RCC 7860 (cell line): ENCODE measurements around the gene TLR2.

Experiments
- DNase-seq: peaks from one replicate; pipeline ENCODE4 v3.0.0-alpha.2; 2015; ENCODE audit warnings: low spot score
- FAIRE-seq: peaks from 2 replicates; lab custom pipeline; 2012; peaks lifted over from hg19 to GRCh38; lab: Jason Lieb, UNC

TLR2 gene

DNA sequence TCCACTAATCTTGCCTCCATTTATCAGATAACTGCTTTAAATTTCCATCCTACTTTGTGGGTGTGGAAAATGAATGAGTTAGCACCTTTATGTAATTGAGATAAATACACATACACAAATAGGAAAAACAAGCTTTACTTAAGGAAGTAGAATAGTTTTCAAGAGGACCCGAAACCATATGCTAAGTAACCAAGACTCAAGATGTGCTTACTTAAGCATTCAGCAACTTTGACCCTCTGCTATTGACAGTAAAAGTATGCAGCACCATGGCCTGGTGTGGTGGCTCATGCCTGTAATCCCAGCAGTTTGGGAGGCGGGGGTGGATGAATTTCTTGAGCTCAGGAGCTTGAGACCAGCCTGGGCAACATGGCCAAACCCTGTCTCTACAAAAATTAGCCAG is 45.8 kb downstream of the TLR2 start:
- DNase-seq (no peak), FAIRE-seq (no peak)

GRCh38 chr4:153731239-153731638 is 47.2 kb downstream of the TLR2 start:
- DNase-seq = peak; percentile 57
- no peak for FAIRE-seq

DNA sequence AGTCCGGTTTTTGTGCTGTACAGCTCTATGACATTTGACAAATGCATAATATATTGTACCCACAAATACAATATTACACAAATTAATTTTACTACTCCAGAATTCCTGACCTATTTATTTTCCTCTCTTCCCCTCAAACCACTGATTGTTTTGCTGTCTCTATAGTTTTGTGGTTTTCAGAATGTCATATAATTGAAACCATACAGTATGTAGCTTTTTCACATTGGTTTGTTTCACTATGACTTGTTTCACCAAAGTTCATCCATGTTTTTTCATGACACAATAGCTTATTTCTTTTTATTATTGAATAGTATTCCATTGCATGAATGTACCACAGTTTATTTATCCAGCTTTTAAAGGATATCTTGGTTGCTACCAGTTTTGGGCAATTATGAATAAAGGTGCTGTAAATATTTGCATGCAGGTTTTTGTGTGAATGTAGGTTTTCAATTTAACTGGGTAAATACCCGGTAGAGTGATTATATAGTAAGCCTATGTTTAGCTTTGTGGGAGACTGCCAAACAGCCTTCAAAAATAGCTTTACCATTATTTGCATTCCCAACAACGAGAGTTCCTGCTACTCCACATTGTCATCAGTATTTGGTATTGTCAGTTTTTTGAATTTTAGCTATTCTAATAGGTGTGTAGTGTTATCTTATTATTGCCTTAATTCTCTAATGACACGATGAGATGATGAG is 49.8 kb downstream of the TLR2 start:
- FAIRE-seq (no peak), DNase-seq (no peak)

DNA sequence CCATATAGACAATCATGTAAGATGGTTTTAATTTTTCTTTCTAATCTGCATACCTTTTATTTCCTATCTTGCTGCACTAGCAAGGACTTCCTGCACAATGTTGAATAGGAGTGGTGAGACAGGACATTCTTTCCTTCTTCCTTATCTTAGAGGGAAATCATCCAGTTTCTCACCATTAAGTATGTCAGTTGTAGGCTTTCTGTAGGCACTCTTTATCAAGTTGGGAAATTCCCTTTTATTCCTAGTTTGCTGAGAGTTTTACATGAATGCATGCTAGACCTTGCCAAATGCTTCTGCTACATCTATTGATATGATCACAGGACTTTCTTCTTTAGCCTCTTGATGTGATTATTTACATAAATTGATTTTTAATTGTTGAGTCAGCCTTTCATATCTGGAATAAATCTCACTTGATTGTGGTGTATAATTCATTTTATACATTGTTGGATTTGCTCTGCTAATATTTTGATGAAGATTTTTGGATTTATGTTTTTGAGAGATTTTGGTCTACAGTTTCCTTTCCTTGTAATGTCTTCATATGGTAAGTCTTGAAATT is 51.9 kb downstream of the TLR2 start:
- FAIRE-seq (no peak), DNase-seq (no peak)

GRCh38 chr4:153741541-153741940 is 57.5 kb downstream of the TLR2 start:
- FAIRE-seq = no peak
- no peak for DNase-seq

GRCh38 chr4:153745651-153746050 is 61.6 kb downstream of the TLR2 start:
- DNase-seq (no peak), FAIRE-seq (no peak)

- DNase-seq = no peak
- FAIRE-seq = no peak
These were observed 63.4 kb downstream of the TLR2 start for GRCh38 chr4:153747406-153747955.

- peak; percentile 78 for DNase-seq
- peak; percentile 82 for FAIRE-seq
These were observed 64.3 kb downstream of the TLR2 start for GRCh38 chr4:153748378-153748777.

DNA sequence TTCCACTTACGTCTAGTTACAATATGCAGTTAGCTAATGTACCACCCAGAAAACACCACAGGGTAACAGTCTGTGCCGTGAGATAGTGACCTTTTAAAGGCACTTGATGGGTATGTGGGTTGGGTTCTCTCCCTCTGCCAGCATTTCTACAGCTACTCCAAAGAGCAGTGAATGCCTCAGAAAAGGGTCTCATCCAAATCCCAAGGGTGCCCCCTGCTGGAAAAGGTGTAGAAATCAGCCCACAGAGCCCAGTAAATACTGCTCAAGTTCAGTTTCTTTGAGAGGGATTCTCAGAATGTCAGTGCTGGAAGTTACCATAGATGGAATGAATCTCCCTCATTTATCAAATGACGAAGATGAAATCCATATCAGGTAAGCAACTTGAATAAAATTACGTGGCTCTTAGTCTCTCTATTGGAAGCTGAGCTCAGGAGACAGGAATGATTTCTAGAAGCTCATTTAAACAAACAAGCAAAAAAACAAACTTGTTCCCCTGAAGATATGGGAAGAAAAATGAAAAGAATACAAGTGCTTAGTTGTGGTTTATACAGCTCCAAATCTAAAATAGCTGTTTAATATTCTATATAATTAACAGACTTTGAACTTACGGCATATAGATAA is 66.2 kb downstream of the TLR2 start:
- FAIRE-seq (no peak), DNase-seq (peak; percentile 25)

DNA sequence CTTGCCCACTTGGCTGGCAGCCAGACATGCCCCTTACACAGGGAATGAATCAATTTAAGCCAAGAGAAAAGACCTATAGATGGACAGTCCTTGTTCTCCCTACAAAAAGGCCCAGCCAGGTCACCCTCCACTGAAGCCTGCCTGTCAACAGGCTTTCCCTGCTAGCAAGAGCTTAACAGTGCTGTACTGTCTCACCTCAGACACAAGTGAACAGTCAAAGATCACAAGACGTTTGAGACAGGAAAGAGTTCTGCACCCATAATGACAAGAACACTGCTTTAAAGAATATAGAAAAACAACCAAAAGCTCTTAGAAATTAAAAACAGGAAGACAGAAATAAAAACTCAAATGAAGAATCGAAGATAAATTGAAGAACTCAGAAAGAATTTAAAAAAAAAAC is 71.1 kb downstream of the TLR2 start:
- DNase-seq (no peak), FAIRE-seq (no peak)
